HepG2 (cell line): ENCODE data around the gene SLC44A4. TPM values are rescaled to one million over a fixed set of nuclear protein-coding genes. Genes with fewer than 3 reads are reported as not detected.
A peak's percentile ranks its signal among the peaks of the same experiment; 100 is the strongest.

Experiments
- FOXJ3 ChIP-seq: sonication (generic); formaldehyde crosslinking; IDR thresholded peaks from 2 replicates; pipeline ENCODE4 v1.4.0; 2020; ENCODE audit warnings: missing genetic modification reagents, mild to moderate bottlenecking, borderline replicate concordance
- PAWR ChIP-seq: sonication (generic); formaldehyde crosslinking; IDR thresholded peaks from 2 replicates; pipeline ENCODE4 v1.4.0; 2020; ENCODE audit warnings: missing genetic modification reagents, mild to moderate bottlenecking, borderline replicate concordance
- PITX1 ChIP-seq: sonication (generic); formaldehyde crosslinking; IDR thresholded peaks from 2 replicates; pipeline ENCODE4 v1.5.1; 2020; ENCODE audit warnings: mild to moderate bottlenecking, missing genetic modification reagents
- SATB2 ChIP-seq: sonication (generic); formaldehyde crosslinking; IDR thresholded peaks from 2 replicates; pipeline ENCODE4 v1.5.0; 2020; ENCODE audit warnings: missing genetic modification reagents
- SNAPC2 ChIP-seq: sonication (generic); formaldehyde crosslinking; IDR thresholded peaks from 2 replicates; pipeline ENCODE4 v1.8.1; 2022; ENCODE audit warnings: mild to moderate bottlenecking, missing genetic modification reagents
- SP2 ChIP-seq: sonication (generic); formaldehyde crosslinking; IDR thresholded peaks from 2 replicates; pipeline ENCODE4 v1.5.1; 2020; ENCODE audit warnings: mild to moderate bottlenecking, missing genetic modification reagents
- TGIF2 ChIP-seq: IDR thresholded peaks from 2 replicates; pipeline ENCODE4 v1.6.1; 2016; ENCODE audit warnings: control low read depth, missing compliant biosample characterization
- ZNF180 ChIP-seq: sonication (generic); formaldehyde crosslinking; IDR thresholded peaks from 2 replicates; pipeline ENCODE4 v1.4.0; 2020; ENCODE audit warnings: low read depth, missing genetic modification reagents, borderline replicate concordance
- ZNF260 ChIP-seq: sonication (generic); formaldehyde crosslinking; IDR thresholded peaks from 2 replicates; pipeline ENCODE4 v1.4.0; 2020; ENCODE audit warnings: missing genetic modification reagents, low read depth, mild to moderate bottlenecking, borderline replicate concordance
- ZNF350 ChIP-seq: sonication (generic); formaldehyde crosslinking; IDR thresholded peaks from 2 replicates; pipeline ENCODE4 v1.4.0; 2020; ENCODE audit warnings: mild to moderate bottlenecking, low read depth, missing genetic modification reagents, borderline replicate concordance
- ZNF83 ChIP-seq: sonication (generic); formaldehyde crosslinking; IDR thresholded peaks from 2 replicates; pipeline ENCODE4 v1.4.0; 2020; ENCODE audit warnings: missing genetic modification reagents, mild to moderate bottlenecking, borderline replicate concordance
- polyA plus RNA-seq, 8 experiments: library from polyadenylated mRNA; depleted of rRNA in 3 of 8; stranded (reverse) in 7 of 8; unstranded in 1 of 8; fragments of >200 nt; fragmentation: Illumina TruSeq in 4 of 8; extraction: Trizol in 4 of 8; gene quantifications; 2 replicates each; pipeline versions ENCODE4 v1.2.1 to v1.2.3, GENCODE V29; 2011 to 2016; ENCODE audit warnings: low read depth in 4 of 8, missing spikeins in 1 of 8, mixed read lengths in 1 of 8; ENCODE audit not compliant: insufficient read depth in 1 of 8
- total RNA-seq, 5 experiments: library from RNA; depleted of rRNA; stranded (reverse); fragments of >200 nt; fragmentation: Illumina TruSeq; extraction: Trizol; gene quantifications; 2 replicates each; pipeline ENCODE4 v1.2.3, GENCODE V29; 2016; ENCODE audit warnings: low read depth in 1 of 5
- TF ChIP-seq, protein P1 (sequence below): sonication (generic); formaldehyde crosslinking; IDR thresholded peaks from 2 replicates; pipeline ENCODE4 v1.5.0; 2020; ENCODE audit warnings: mild to moderate bottlenecking, missing genetic modification reagents, borderline replicate concordance
- TF ChIP-seq, protein P2 (sequence below): sonication (generic); formaldehyde crosslinking; IDR thresholded peaks from 2 replicates; pipeline ENCODE4 v1.4.0; 2020; ENCODE audit warnings: missing genetic modification reagents, mild to moderate bottlenecking, borderline replicate concordance
- TF ChIP-seq, protein P3 (sequence below): fragments of 450-650 bp; IDR thresholded peaks from 2 replicates; pipeline ENCODE4 v1.6.1; 2016
- TF ChIP-seq, protein P4 (sequence below): sonication (generic); formaldehyde crosslinking; IDR thresholded peaks from 2 replicates; pipeline ENCODE4 v1.4.0; 2020; ENCODE audit warnings: missing genetic modification reagents
- TF ChIP-seq, protein P5 (sequence below): sonication (generic); formaldehyde crosslinking; conservative IDR thresholded peaks from 2 replicates; pipeline ENCODE4 v1.4.0; 2020; ENCODE audit warnings: missing genetic modification reagents
- TF ChIP-seq, protein P6 (sequence below): sonication (generic); formaldehyde crosslinking; IDR thresholded peaks from 2 replicates; pipeline ENCODE4 v1.8.0; 2022; ENCODE audit warnings: missing genetic modification reagents, mild to moderate bottlenecking, borderline replicate concordance

The SLC44A4 gene
- total and polyA plus RNA-seq, 2 of the 13 experiments (the other 11 are each of a cell fraction or from before 2014, with no cell fraction given), result 3.5 to 5.9 TPM

DNA sequence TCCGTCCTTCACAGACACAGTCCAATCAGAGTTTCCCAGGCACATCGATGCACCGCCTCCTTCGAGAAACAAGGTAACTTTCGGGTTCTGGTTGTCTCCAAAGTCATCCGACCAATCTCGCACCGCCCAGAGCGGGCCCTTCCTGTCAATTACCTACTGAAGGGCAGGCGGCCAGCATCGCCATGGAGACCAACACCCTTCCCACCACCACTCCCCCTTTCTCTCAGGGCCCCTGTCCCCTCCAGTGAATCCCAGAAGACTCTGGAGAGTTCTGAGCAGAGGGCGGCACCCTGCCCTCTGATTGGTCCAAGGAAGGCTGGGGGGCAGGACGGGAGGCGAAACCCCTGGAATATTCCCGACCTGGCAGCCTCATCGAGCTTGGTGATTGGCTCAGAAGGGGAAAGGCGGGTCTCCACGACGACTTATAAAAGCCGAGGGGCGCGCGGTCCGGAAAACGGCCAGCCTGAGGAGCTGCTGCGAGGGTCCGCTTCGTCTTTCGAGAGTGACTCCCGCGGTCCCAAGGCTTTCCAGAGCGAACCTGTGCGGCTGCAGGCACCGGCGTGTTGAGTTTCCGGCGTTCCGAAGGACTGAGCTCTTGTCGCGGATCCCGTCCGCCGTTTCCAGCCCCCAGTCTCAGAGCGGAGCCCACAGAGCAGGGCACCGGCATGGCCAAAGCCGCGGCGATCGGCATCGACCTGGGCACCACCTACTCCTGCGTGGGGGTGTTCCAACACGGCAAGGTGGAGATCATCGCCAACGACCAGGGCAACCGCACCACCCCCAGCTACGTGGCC is 51.3 kb downstream of the SLC44A4 start, which contains the start of gene HSPA1B (continued):
- TF ChIP-seq, protein P1, sequence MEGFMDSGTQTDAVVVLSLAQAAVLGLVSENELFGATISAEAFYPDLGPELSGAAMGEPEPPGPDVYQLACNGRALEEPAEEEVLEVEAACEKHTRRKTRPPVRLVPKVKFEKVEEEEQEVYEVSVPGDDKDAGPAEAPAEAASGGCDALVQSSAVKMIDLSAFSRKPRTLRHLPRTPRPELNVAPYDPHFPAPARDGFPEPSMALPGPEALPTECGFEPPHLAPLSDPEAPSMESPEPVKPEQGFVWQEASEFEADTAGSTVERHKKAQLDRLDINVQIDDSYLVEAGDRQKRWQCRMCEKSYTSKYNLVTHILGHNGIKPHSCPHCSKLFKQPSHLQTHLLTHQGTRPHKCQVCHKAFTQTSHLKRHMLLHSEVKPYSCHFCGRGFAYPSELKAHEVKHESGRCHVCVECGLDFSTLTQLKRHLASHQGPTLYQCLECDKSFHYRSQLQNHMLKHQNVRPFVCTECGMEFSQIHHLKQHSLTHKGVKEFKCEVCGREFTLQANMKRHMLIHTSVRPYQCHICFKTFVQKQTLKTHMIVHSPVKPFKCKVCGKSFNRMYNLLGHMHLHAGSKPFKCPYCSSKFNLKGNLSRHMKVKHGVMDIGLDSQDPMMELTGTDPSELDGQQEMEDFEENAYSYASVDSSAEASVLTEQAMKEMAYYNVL (CRISPR knock-in tag), result peak; percentile 21; the same call in 1 of the 2 replicates
- TF ChIP-seq, protein P2, sequence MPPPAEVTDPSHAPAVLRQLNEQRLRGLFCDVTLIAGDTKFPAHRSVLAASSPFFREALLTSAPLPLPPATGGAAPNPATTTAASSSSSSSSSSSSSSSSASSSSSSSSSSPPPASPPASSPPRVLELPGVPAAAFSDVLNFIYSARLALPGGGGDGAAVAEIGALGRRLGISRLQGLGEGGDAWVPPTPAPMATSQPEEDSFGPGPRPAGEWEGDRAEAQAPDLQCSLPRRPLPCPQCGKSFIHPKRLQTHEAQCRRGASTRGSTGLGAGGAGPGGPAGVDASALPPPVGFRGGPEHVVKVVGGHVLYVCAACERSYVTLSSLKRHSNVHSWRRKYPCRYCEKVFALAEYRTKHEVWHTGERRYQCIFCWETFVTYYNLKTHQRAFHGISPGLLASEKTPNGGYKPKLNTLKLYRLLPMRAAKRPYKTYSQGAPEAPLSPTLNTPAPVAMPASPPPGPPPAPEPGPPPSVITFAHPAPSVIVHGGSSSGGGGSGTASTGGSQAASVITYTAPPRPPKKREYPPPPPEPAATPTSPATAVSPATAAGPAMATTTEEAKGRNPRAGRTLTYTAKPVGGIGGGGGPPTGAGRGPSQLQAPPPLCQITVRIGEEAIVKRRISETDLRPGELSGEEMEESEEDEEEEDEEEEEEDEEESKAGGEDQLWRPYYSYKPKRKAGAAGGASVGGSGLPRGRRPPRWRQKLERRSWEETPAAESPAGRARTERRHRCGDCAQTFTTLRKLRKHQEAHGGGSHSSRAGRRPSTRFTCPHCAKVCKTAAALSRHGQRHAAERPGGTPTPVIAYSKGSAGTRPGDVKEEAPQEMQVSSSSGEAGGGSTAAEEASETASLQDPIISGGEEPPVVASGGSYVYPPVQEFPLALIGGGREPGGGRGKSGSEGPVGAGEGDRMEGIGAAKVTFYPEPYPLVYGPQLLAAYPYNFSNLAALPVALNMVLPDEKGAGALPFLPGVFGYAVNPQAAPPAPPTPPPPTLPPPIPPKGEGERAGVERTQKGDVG, result peak; percentile 41; the same call in 1 of the 2 replicates
- TF ChIP-seq SATB2 (CRISPR knock-in tag) (peak; percentile 62; the same call in 1 of the 2 replicates), FOXJ3 (CRISPR knock-in tag) (0 out of 2 replicates have a peak, but pooled peaks have one; percentile 38), SP2 (CRISPR knock-in tag) (peak; percentile 87), PAWR (CRISPR knock-in tag) (no peak), ZNF180 (CRISPR knock-in tag) (peak; percentile 91; the same call in 1 of the 2 replicates), ZNF260 (CRISPR knock-in tag) (no peak), TGIF2 (CRISPR knock-in tag) (no peak), SNAPC2 (CRISPR knock-in tag) (no peak), ZNF83 (CRISPR knock-in tag) (peak; percentile 56; the same call in 1 of the 2 replicates), ZNF350 (CRISPR knock-in tag) (peak; percentile 79; the same call in 1 of the 2 replicates), PITX1 (peak; percentile 62; the same call in 1 of the 2 replicates)
- TF ChIP-seq, protein P3, sequence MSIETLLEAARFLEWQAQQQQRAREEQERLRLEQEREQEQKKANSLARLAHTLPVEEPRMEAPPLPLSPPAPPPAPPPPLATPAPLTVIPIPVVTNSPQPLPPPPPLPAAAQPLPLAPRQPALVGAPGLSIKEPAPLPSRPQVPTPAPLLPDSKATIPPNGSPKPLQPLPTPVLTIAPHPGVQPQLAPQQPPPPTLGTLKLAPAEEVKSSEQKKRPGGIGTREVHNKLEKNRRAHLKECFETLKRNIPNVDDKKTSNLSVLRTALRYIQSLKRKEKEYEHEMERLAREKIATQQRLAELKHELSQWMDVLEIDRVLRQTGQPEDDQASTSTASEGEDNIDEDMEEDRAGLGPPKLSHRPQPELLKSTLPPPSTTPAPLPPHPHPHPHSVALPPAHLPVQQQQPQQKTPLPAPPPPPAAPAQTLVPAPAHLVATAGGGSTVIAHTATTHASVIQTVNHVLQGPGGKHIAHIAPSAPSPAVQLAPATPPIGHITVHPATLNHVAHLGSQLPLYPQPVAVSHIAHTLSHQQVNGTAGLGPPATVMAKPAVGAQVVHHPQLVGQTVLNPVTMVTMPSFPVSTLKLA, result peak; percentile 35; the same call in 1 of the 2 replicates
- TF ChIP-seq, protein P4, sequence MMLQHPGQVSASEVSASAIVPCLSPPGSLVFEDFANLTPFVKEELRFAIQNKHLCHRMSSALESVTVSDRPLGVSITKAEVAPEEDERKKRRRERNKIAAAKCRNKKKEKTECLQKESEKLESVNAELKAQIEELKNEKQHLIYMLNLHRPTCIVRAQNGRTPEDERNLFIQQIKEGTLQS (CRISPR knock-in tag), result peak; percentile 73; the same call in 1 of the 2 replicates
- TF ChIP-seq, protein P5, sequence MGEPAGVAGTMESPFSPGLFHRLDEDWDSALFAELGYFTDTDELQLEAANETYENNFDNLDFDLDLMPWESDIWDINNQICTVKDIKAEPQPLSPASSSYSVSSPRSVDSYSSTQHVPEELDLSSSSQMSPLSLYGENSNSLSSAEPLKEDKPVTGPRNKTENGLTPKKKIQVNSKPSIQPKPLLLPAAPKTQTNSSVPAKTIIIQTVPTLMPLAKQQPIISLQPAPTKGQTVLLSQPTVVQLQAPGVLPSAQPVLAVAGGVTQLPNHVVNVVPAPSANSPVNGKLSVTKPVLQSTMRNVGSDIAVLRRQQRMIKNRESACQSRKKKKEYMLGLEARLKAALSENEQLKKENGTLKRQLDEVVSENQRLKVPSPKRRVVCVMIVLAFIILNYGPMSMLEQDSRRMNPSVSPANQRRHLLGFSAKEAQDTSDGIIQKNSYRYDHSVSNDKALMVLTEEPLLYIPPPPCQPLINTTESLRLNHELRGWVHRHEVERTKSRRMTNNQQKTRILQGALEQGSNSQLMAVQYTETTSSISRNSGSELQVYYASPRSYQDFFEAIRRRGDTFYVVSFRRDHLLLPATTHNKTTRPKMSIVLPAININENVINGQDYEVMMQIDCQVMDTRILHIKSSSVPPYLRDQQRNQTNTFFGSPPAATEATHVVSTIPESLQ (CRISPR knock-in tag), result no peak
- TF ChIP-seq, protein P6, sequence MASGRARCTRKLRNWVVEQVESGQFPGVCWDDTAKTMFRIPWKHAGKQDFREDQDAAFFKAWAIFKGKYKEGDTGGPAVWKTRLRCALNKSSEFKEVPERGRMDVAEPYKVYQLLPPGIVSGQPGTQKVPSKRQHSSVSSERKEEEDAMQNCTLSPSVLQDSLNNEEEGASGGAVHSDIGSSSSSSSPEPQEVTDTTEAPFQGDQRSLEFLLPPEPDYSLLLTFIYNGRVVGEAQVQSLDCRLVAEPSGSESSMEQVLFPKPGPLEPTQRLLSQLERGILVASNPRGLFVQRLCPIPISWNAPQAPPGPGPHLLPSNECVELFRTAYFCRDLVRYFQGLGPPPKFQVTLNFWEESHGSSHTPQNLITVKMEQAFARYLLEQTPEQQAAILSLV, result peak; percentile 89; the same call in 1 of the 2 replicates
